CD8-positive, alpha-beta memory T cell (primary cell): ENCODE results near the gene CPNE6. TPM values are rescaled to one million over a fixed set of nuclear protein-coding genes. Genes with fewer than 3 reads are reported as not detected.
"Not testable (repeated sequence)": the region's sequence is repeated elsewhere in the genome, so short reads cannot be mapped to it uniquely, and the experiment has no call there.

Experiments
- CTCF ChIA-PET: fragments of 350-600 bp; sonication (Branson Sonifier 250); formaldehyde crosslinking; loops from one replicate; lab custom pipeline; 2021; ENCODE audit warnings: antibody characterized with exemption; lab: Charles Lee
- POLR2A ChIA-PET: fragments of 350-600 bp; sonication (Branson Sonifier 250); formaldehyde crosslinking; loops from one replicate; lab custom pipeline; 2021; ENCODE audit warnings: antibody characterized with exemption; lab: Charles Lee
- DNase-seq, 5 donors: peaks; one replicate each; pipeline versions ENCODE4 v3.0.0 to v3.0.0-alpha.2; 2020 to 2022; ENCODE audit warnings: mixed read lengths in 1 of 5
- H3K27ac ChIP-seq: one replicate; pipeline ENCODE4 v1.7.0; 2013; ENCODE audit warnings: low read depth, mild to moderate bottlenecking, low read length, moderate library complexity
- H3K27me3 ChIP-seq: 2 replicates; pipeline ENCODE4 v1.7.0; 2013; ENCODE audit warnings: low read length, mild to moderate bottlenecking; ENCODE audit not compliant: insufficient read depth, poor library complexity, severe bottlenecking
- H3K36me3 ChIP-seq: 2 replicates; pipeline ENCODE4 v1.7.0; 2013; ENCODE audit warnings: mild to moderate bottlenecking, low read length, moderate library complexity; ENCODE audit not compliant: insufficient read depth
- H3K4me1 ChIP-seq: 2 replicates; pipeline ENCODE4 v1.7.0; 2013; ENCODE audit warnings: mild to moderate bottlenecking, low read length, moderate library complexity; ENCODE audit not compliant: insufficient read depth
- H3K4me3 ChIP-seq: 2 replicates; pipeline ENCODE4 v1.7.0; 2013; ENCODE audit warnings: mild to moderate bottlenecking, low read length
- H3K9me3 ChIP-seq: 2 replicates; pipeline ENCODE4 v1.7.0; 2013; ENCODE audit warnings: mild to moderate bottlenecking, low read length
- H3K27ac Mint-ChIP-seq, 8 donors: one replicate each; pipeline ENCODE4 v1.8.0; 2020 to 2021; ENCODE audit warnings: mixed read lengths in 8 of 8, mild to moderate bottlenecking in 6 of 8, inconsistent platforms in 3 of 8, moderate library complexity in 3 of 8
- H3K27me3 Mint-ChIP-seq, 2 donors: one replicate each; pipeline ENCODE4 v1.8.0; 2020 to 2021; ENCODE audit warnings: mixed read lengths in 2 of 2, mild to moderate bottlenecking in 1 of 2, moderate library complexity in 1 of 2
- H3K36me3 Mint-ChIP-seq, 3 donors: one replicate each; pipeline ENCODE4 v1.8.0; 2020 to 2021; ENCODE audit warnings: mixed read lengths in 3 of 3, inconsistent platforms in 1 of 3, mild to moderate bottlenecking in 1 of 3
- H3K4me1 Mint-ChIP-seq, 3 donors: one replicate each; pipeline ENCODE4 v1.8.0; 2020 to 2021; ENCODE audit warnings: mixed read lengths in 3 of 3, inconsistent platforms in 1 of 3, mild to moderate bottlenecking in 1 of 3
- H3K4me3 Mint-ChIP-seq, 7 donors: one replicate each; pipeline ENCODE4 v1.8.0; 2020 to 2021; ENCODE audit warnings: mixed read lengths in 7 of 7, mild to moderate bottlenecking in 6 of 7, moderate library complexity in 4 of 7, inconsistent platforms in 2 of 7
- H3K9me3 Mint-ChIP-seq, 5 donors: one replicate each; pipeline ENCODE4 v1.8.0; 2020 to 2022; ENCODE audit warnings: mixed read lengths in 5 of 5, mild to moderate bottlenecking in 3 of 5, moderate library complexity in 2 of 5, inconsistent platforms in 1 of 5
- polyA plus RNA-seq: library from polyadenylated mRNA; unstranded; fragments of 300-500 nt; fragmentation: Illumina TruSeq; gene quantifications from one replicate; pipeline ENCODE4 v1.2.3, GENCODE V29; 2021
- total RNA-seq, 2 experiments: library from RNA; stranded (reverse); gene quantifications; one replicate each; pipeline ENCODE4 v1.2.3, GENCODE V29; 2021

CPNE6 gene
- total and polyA plus RNA-seq, 3 experiments from 2014 or later = not detected

DNA sequence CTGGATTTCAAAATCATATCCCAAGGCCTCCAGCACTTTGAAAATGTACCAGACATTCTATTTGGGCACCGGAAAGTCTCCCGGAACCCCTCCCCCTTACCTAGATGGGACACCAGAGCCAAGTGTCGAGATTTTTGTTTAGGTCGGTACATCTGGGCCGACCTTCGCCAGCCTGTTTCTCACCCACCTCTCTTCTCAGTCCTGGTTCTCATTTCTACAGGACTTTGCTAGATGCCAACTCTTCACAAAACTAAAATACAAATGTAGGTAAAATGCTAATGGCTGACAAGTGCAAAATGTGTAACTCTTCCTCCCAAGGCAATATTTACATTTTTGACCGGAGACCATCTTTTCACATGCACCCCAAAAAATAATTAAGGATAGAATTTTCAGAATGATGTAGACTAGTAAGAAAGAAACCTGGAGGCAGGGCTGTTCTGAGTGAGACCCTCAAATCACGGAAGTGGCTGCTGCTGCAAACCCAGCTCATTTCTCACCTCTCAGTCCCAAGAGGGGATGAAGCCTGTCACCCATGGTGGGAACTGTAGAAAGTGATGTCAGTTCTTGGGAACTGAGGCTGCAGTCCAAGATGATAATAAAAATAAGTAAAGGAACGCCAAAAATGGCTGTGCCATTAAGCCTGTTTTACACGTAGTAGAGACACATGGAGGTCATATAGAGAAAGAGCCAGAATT lies 34.3 kb upstream of the CPNE6 start:
- H3K4me3 Mint-ChIP-seq = peak overlapping the region; percentile 93 to 97 (median 95)
- H3K27me3 Mint-ChIP-seq, DNase-seq, H3K4me1 ChIP-seq, H3K9me3 ChIP-seq, H3K27ac ChIP-seq, POLR2A ChIA-PET, H3K36me3 ChIP-seq, H3K36me3 Mint-ChIP-seq, H3K27me3 ChIP-seq: not testable (repeated sequence)
- peaks cover 8 to 11% (median 10%) of the 10 kb centered on the region in 3 donors for H3K4me1 Mint-ChIP-seq
- H3K27ac Mint-ChIP-seq = peak overlapping the region; percentile 58 to 98 (median 90)
- peak overlapping the region; percentile 69 for H3K4me3 ChIP-seq
- CTCF ChIA-PET = interaction anchor here (0.9 to 1.2 kb wide), 4 partner anchors 9 to 72 kb away, joined by 3 to 6 read pairs (median 3); no protein-coding TSS in a partner anchor
- peaks cover 0 to 10% (median 5%) of the 10 kb centered on the region in 5 donors for H3K9me3 Mint-ChIP-seq

DNA sequence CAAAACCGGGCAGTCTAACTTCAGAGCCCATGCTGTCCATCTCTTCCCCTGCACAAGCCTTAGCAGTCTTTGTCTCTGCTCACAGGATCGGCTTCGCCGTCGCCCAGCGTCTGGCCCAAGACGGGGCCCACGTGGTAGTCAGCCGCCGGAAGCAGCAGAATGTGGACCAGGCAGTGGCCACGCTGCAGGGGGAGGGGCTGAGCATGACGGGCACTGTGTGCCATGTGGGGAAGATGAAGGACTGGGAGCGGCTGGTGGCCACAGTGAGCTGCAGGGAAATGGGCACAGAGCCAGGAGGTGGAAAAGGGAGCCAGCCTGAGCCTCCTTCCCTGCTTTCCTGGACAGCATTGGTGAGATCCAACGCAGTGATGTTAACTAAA lies 33.7 kb upstream of the CPNE6 start:
- CTCF ChIA-PET = interaction anchor here (1.0 to 1.6 kb wide), 3 partner anchors 20 to 71 kb away, joined by 3 read pairs; no protein-coding TSS in a partner anchor
- H3K27ac Mint-ChIP-seq = peak overlapping the region in 1 of 8 donors; percentile 52
- Histone ChIP-seq H3K4me3 (no peak overlapping the region), H3K9me3 (no peaks in the 10 kb centered on the region), H3K27me3 (no peaks in the 10 kb centered on the region), H3K27ac (no peak overlapping the region), H3K4me1 (no peaks in the 10 kb centered on the region), H3K36me3 (no peaks in the 10 kb centered on the region)
- peaks cover 8 to 11% (median 10%) of the 10 kb centered on the region in 3 donors for H3K4me1 Mint-ChIP-seq
- POLR2A ChIA-PET = no interaction called here
- DNase-seq = no peak
- peaks cover 0 to 6% (median 2%) of the 10 kb centered on the region in 3 donors for H3K36me3 Mint-ChIP-seq
- no peak overlapping the region for H3K4me3 Mint-ChIP-seq
- peaks cover 0 to 6% (median 0%) of the 10 kb centered on the region in 5 donors for H3K9me3 Mint-ChIP-seq
- peaks cover 3 to 10% of the 10 kb centered on the region in 2 donors for H3K27me3 Mint-ChIP-seq

DNA sequence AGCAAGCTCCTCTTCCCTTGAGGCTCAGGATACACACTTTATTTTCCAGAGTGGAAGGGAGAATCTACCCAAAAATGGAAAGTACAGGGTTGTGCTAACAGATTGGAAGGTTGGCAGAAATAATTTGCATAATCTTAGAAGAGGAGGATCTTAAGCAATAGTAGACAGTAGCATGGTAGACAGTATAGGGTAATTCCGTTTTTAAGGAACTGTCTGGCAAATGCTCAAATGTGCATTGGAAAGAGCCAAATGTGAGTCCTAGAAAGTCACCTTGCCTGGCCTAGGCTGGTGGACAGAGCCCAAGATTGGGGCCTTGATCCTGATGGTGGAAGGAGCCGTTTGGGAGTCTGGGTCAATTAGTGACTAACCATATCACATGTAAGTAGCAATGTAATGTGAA lies 32.7 kb upstream of the CPNE6 start:
- ChIA-PET POLR2A (no interaction called here), CTCF (interaction anchor here (1.0 to 1.6 kb wide), 4 partner anchors 9 to 70 kb away, joined by 3 read pairs; no protein-coding TSS in a partner anchor)
- Histone ChIP-seq H3K27ac (no peak overlapping the region), H3K4me3 (no peak overlapping the region), H3K36me3 (no peaks in the 10 kb centered on the region), H3K4me1 (no peaks in the 10 kb centered on the region), H3K27me3 (no peaks in the 10 kb centered on the region), H3K9me3 (no peaks in the 10 kb centered on the region)
- Mint-ChIP-seq H3K27ac (peak overlapping the region in 1 of 8 donors; percentile 83), H3K4me3 (no peak overlapping the region), H3K9me3 (no peaks in the 10 kb centered on the region), H3K27me3 (peaks cover 3 to 13% of the 10 kb centered on the region in 2 donors), H3K4me1 (peaks cover 8 to 11% (median 10%) of the 10 kb centered on the region in 3 donors), H3K36me3 (peaks cover 0 to 2% (median 0%) of the 10 kb centered on the region in 3 donors)
- no peak for DNase-seq

DNA sequence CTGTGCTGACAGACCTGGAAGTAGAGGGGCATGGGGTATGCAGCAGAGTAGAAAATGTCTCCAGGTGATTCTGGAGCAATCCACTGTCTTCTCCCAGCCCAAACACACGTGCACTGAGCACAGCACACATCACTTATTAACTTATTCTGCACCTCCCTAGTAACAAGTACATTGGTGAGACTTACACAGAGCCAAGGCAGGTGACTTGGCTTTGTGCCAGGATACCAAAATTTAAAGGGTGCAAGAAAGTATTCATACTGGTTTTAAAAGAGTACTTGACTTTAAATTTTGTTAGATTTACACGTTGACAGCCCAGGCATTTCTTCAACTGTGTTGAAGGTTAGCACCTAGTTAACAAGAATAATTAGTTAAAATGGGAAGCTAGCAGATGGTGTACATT lies 30.7 kb upstream of the CPNE6 start:
- Mint-ChIP-seq H3K9me3 (no peaks in the 10 kb centered on the region), H3K4me1 (peaks cover 16 to 22% (median 18%) of the 10 kb centered on the region in 3 donors), H3K27me3 (peaks cover 3 to 20% of the 10 kb centered on the region in 2 donors), H3K27ac (no peak overlapping the region), H3K36me3 (peaks cover 0 to 2% (median 0%) of the 10 kb centered on the region in 3 donors), H3K4me3 (no peak overlapping the region)
- ChIA-PET CTCF (no interaction called here), POLR2A (no interaction called here)
- no peak overlapping the region for H3K4me3 ChIP-seq
- no peaks in the 10 kb centered on the region for H3K4me1 ChIP-seq
- H3K27ac ChIP-seq = no peak overlapping the region
- DNase-seq = no peak
- H3K27me3 ChIP-seq = no peaks in the 10 kb centered on the region
- no peaks in the 10 kb centered on the region for H3K9me3 ChIP-seq
- H3K36me3 ChIP-seq = no peaks in the 10 kb centered on the region

DNA sequence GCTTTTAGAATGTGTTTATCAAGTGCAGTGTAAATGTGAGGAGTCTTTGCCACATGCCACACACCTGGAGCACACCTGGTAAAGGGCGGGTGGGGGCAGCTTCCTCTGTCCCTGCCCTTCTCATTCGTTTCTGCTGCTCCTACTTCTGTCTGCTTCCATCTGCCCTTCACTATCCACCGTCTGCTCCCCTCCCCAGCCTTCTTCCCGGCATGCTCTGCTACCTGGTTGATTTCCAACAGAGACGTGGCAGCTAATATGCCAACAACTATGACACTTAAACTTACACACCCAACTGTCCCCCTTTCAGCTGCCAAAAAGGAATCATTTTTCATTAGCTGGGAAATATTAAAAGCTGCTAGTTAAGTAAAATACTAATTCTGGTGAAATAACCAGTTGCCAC lies 28.6 kb upstream of the CPNE6 start:
- ChIA-PET CTCF (interaction anchor here (1.5 to 2.9 kb wide), 2 partner anchors 9 to 48 kb away, joined by 4 to 9 read pairs; no protein-coding TSS in a partner anchor), POLR2A (no interaction called here)
- Mint-ChIP-seq H3K4me1 (peaks cover 8 to 15% (median 9%) of the 10 kb centered on the region in 3 donors), H3K36me3 (no peaks in the 10 kb centered on the region), H3K27ac (no peak overlapping the region), H3K9me3 (no peaks in the 10 kb centered on the region), H3K27me3 (peaks cover 3 to 27% of the 10 kb centered on the region in 2 donors), H3K4me3 (no peak overlapping the region)
- H3K27me3 ChIP-seq = no peaks in the 10 kb centered on the region
- no peaks in the 10 kb centered on the region for H3K36me3 ChIP-seq
- H3K27ac ChIP-seq = no peak overlapping the region
- H3K9me3 ChIP-seq = no peaks in the 10 kb centered on the region
- no peaks in the 10 kb centered on the region for H3K4me1 ChIP-seq
- no peak overlapping the region for H3K4me3 ChIP-seq
- no peak for DNase-seq

DNA sequence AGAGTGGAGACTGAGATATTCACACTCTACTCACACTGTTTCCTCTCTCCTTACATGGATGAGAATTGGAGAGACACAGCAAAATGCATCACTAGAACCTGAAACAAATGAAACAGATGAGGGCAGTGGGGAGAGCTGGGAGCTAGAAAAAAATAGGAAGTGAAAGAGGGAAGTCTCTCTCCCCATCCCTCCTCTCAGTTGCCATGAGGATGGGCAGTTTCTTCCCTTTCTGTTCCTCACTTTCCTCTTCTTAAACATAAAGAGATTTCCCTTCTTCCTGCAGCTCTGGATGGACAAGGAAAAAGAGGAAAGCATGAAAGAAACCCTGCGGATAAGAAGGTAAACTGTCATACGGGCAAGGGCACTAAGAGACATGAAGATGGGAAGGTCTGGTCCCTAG lies 22.4 kb upstream of the CPNE6 start:
- POLR2A ChIA-PET, H3K4me1 ChIP-seq, DNase-seq, H3K27ac ChIP-seq, H3K27me3 ChIP-seq, H3K9me3 ChIP-seq, H3K4me3 ChIP-seq, H3K9me3 Mint-ChIP-seq, H3K36me3 ChIP-seq, H3K27ac Mint-ChIP-seq, H3K36me3 Mint-ChIP-seq: not testable (repeated sequence)
- Mint-ChIP-seq H3K27me3 (peaks cover 0 to 21% of the 10 kb centered on the region in 2 donors), H3K4me1 (peaks cover 22 to 34% (median 29%) of the 10 kb centered on the region in 3 donors), H3K4me3 (peak overlapping the region in 1 of 7 donors; percentile 34)
- CTCF ChIA-PET = interaction anchor here (1.8 kb wide), 1 partner anchor 285 kb away, joined by 4 read pairs; no protein-coding TSS in a partner anchor

DNA sequence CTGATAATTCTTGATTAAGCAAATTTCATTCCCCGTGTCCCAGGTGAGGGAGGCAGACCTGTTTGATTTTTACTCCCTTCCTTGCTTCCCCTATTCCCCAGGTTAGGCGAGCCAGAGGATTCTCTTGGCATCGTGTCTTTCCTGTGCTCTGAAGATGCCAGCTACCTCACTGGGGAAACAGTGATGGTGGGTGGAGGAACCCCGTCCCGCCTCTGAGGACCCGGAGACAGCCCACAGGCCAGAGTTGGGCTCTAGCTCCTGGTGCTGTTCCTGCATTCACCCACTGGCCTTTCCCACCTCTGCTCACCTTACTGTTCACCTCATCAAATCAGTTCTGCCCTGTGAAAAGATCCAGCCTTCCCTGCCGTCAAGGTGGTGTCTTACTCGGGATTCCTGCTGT lies 20.6 kb upstream of the CPNE6 start:
- H3K27me3 ChIP-seq, H3K36me3 ChIP-seq, DNase-seq, H3K27ac ChIP-seq, H3K9me3 Mint-ChIP-seq, H3K4me3 ChIP-seq, H3K4me1 ChIP-seq, H3K9me3 ChIP-seq, POLR2A ChIA-PET, H3K36me3 Mint-ChIP-seq: not testable (repeated sequence)
- peaks cover 0 to 15% of the 10 kb centered on the region in 2 donors for H3K27me3 Mint-ChIP-seq
- CTCF ChIA-PET = interaction anchor here (1.8 to 2.2 kb wide), 4 partner anchors 30 to 283 kb away, joined by 4 to 14 read pairs (median 10); no protein-coding TSS in a partner anchor
- H3K4me1 Mint-ChIP-seq = peaks cover 16 to 20% (median 19%) of the 10 kb centered on the region in 3 donors
- H3K4me3 Mint-ChIP-seq = peak overlapping the region; percentile 77 to 86 (median 79)
- H3K27ac Mint-ChIP-seq = peak overlapping the region in 1 of 8 donors; percentile 47
